Measurements from ENCODE around the gene LMX1B. TPM values are rescaled to one million over a fixed set of nuclear protein-coding genes. Genes with fewer than 3 reads are reported as not detected.

Gene LMX1B
- total RNA-seq, 1 experiment from 2014 or later = 12.4 TPM

- Mint-ChIP-seq H3K27ac (no peak overlapping the region), H3K9me3 (no peaks in the 10 kb centered on the region), H3K36me3 (no peaks in the 10 kb centered on the region), H3K4me3 (peak overlapping the region; percentile 62), H3K27me3 (ENCODE audit: low read depth) (peaks cover 94% of the 10 kb centered on the region), H3K4me1 (peaks cover 58% of the 10 kb centered on the region)
- ATAC-seq (no peak), DNase-seq (ENCODE audit: low spot score) (peak; percentile 42)
- CTCF ChIA-PET = interaction anchor here (1.0 to 6.0 kb wide), 5 partner anchors 17 to 91 kb away, joined by 3 to 47 read pairs (median 13); no protein-coding TSS in a partner anchor
- TF ChIP-seq STAT6 (CRISPR knock-in tag; conservative IDR thresholded peaks at IDR 0.05; ENCODE audit: low read depth) (no peak), GABPB1 (CRISPR knock-in tag; IDR thresholded peaks at IDR 0.05) (no peak), JAZF1 (CRISPR knock-in tag; IDR thresholded peaks at IDR 0.05) (no peak)
- POLR2A ChIA-PET = no interaction called here
Measured at GRCh38 chr9:126615245-126615790, 1.6 kb downstream of the LMX1B start.

- TF ChIP-seq EMX1 (CRISPR knock-in tag; IDR thresholded peaks at IDR 0.05) (no peak), PRDM15 (CRISPR knock-in tag; IDR thresholded peaks at IDR 0.05) (peak; percentile 82), ESRRA (CRISPR knock-in tag; IDR thresholded peaks at IDR 0.05; ENCODE audit: borderline replicate concordance) (no peak), ETV6 (CRISPR knock-in tag; IDR thresholded peaks at IDR 0.05) (no peak), ELF4 (CRISPR knock-in tag; IDR thresholded peaks at IDR 0.05; ENCODE audit: low read depth) (no peak), NFYB (CRISPR knock-in tag; conservative IDR thresholded peaks at IDR 0.05; ENCODE audit: low read depth) (no peak)
- Mint-ChIP-seq H3K4me1 (peaks cover 63% of the 10 kb centered on the region), H3K9me3 (no peaks in the 10 kb centered on the region), H3K36me3 (no peaks in the 10 kb centered on the region), H3K27ac (no peak overlapping the region), H3K27me3 (ENCODE audit: low read depth) (peaks cover 94% of the 10 kb centered on the region), H3K4me3 (peak overlapping the region; percentile 53)
- ChIA-PET CTCF (interaction anchor here (0.9 to 6.0 kb wide), 12 partner anchors 17 to 166 kb away, joined by 3 to 47 read pairs (median 4); no protein-coding TSS in a partner anchor), POLR2A (no interaction called here)
- DNase-seq (ENCODE audit: low spot score) = peak; percentile 36
- no peak for ATAC-seq
Measured at GRCh38 chr9:126615791-126616447, 2.2 kb downstream of the LMX1B start.

GRCh38 chr9:126616521-126616976 is 2.8 kb downstream of the LMX1B start:
- H3K36me3 Mint-ChIP-seq = no peaks in the 10 kb centered on the region
- ChIA-PET POLR2A (no interaction called here), CTCF (interaction anchor here (0.7 to 6.0 kb wide), 13 partner anchors 16 to 165 kb away, joined by 3 to 47 read pairs (median 4); no protein-coding TSS in a partner anchor)
- H3K4me1 Mint-ChIP-seq = peaks cover 64% of the 10 kb centered on the region
- peaks cover 94% of the 10 kb centered on the region for H3K27me3 Mint-ChIP-seq (ENCODE audit: low read depth)
- DNase-seq (ENCODE audit: low spot score) (peak; percentile 32), ATAC-seq (no peak)
- TF ChIP-seq SMAD4 (CRISPR knock-in tag; IDR thresholded peaks at IDR 0.05) (no peak), GRHL2 (CRISPR knock-in tag; IDR thresholded peaks at IDR 0.05; ENCODE audit: insufficient replicate concordance, severe bottlenecking) (no peak), ZNF121 (CRISPR knock-in tag; IDR thresholded peaks at IDR 0.05) (no peak), MAX (CRISPR knock-in tag; IDR thresholded peaks at IDR 0.05) (no peak), ZNF416 (CRISPR knock-in tag; IDR thresholded peaks at IDR 0.05) (no peak), ARID4B (CRISPR knock-in tag; IDR thresholded peaks at IDR 0.05; ENCODE audit: borderline replicate concordance) (no peak), GABPB1 (CRISPR knock-in tag; IDR thresholded peaks at IDR 0.05) (no peak), ELF4 (CRISPR knock-in tag; IDR thresholded peaks at IDR 0.05; ENCODE audit: low read depth) (no peak)
- peak overlapping the region; percentile 42; the same call in 1 of the 2 replicates for H3K4me3 Mint-ChIP-seq
- peak overlapping the region; percentile 84; the same call in 1 of the 2 replicates for H3K27ac Mint-ChIP-seq
- no peaks in the 10 kb centered on the region for H3K9me3 Mint-ChIP-seq

All from WTC11 (cell line).